GM12878 (cell line): ENCODE data around the gene PRDM16. TPM values are rescaled to one million over a fixed set of nuclear protein-coding genes. Genes with fewer than 3 reads are reported as not detected.

ENCODE experiments used
- ATAC-seq: fragments of 200-7000 bp; cut with Tn5 transposase; 3 replicates; pipeline ENCODE4 v1.9.1; 2020; ENCODE audit warnings: mild to moderate bottlenecking, moderate library complexity
- BruUV-seq: library from RNA; stranded (reverse); fragments of 400-500 nt; replicated peaks from 2 replicates; lab custom pipeline; 2021; lab: Mats Ljungman, UMichigan
- CTCF ChIA-PET: fragments of 300-600 bp; sonication (Branson Sonifier 250); formaldehyde crosslinking; extraction: SDS; loops from one replicate; lab custom pipeline; 2021; ENCODE audit warnings: inconsistent platforms; lab: Yijun Ruan, JAX
- POLR2A ChIA-PET: fragments of 350-600 bp; formaldehyde crosslinking; extraction: SDS; loops from one replicate; lab custom pipeline; 2021; ENCODE audit warnings: inconsistent platforms; lab: Charles Lee
- RAD21 ChIA-PET: fragments of 300-600 bp; sonication (Branson Sonifier 250); formaldehyde crosslinking; loops from one replicate; lab custom pipeline; 2023; ENCODE audit warnings: antibody characterized with exemption; ENCODE audit not compliant: unreplicated experiment; lab: Charles Lee
- SMC1A ChIA-PET: fragments of 300-600 bp; sonication (Branson Sonifier 250); formaldehyde crosslinking; loops from one replicate; lab custom pipeline; 2023; ENCODE audit not compliant: unreplicated experiment, uncharacterized antibody; lab: Charles Lee
- DNase-seq: peaks from one replicate; pipeline ENCODE4 v3.0.0-alpha.2; 2011; ENCODE audit warnings: low read depth, low spot score
- FAIRE-seq: peaks from 3 replicates; lab custom pipeline; 2011; peaks lifted over from hg19 to GRCh38; lab: Jason Lieb, UNC
- H2AFZ ChIP-seq: 2 replicates; pipeline ENCODE4 v1.6.0; 2011; ENCODE audit warnings: low read depth, low read length, control low read depth; ENCODE audit not compliant: control insufficient read depth
- H3K27ac ChIP-seq: 2 replicates; pipeline ENCODE4 v1.5.1; 2011; ENCODE audit warnings: control low read depth; ENCODE audit not compliant: control insufficient read depth, insufficient read depth
- H3K27me3 ChIP-seq, 2 experiments: replicated peaks in 1 of 2; 2 replicates each; pipeline versions ENCODE4 v1.6.0 to v1.6.1; 2011; ENCODE audit warnings: low read length in 1 of 2; ENCODE audit not compliant: control insufficient read depth in 2 of 2, insufficient read depth in 2 of 2
- H3K36me3 ChIP-seq, 2 experiments: 2 replicates each; pipeline ENCODE4 v1.5.1; 2011; ENCODE audit warnings: low read length in 1 of 2; ENCODE audit not compliant: control insufficient read depth in 2 of 2, insufficient read depth in 2 of 2
- H3K4me1 ChIP-seq: 2 replicates; pipeline ENCODE4 v1.6.1; 2011; ENCODE audit warnings: mild to moderate bottlenecking, low read length, moderate library complexity, mixed read lengths; ENCODE audit not compliant: control insufficient read depth, insufficient read depth
- H3K4me2 ChIP-seq: 2 replicates; pipeline ENCODE4 v1.6.0; 2011; ENCODE audit warnings: control low read depth; ENCODE audit not compliant: control insufficient read depth, insufficient read depth
- H3K4me3 ChIP-seq: fragments of 200-600 bp; sonication (generic); 2 replicates; pipeline ENCODE4 v1.5.1; 2016
- H3K79me2 ChIP-seq: 2 replicates; pipeline ENCODE4 v1.6.0; 2011; ENCODE audit warnings: low read length; ENCODE audit not compliant: control insufficient read depth, insufficient read depth
- H3K9ac ChIP-seq: 2 replicates; pipeline ENCODE4 v1.8.0; 2011; ENCODE audit warnings: low read length, control low read depth, mixed read lengths; ENCODE audit not compliant: control insufficient read depth, insufficient read depth
- H3K9me3 ChIP-seq: replicated peaks from 3 replicates; pipeline ENCODE4 v1.5.1; 2011; ENCODE audit warnings: mild to moderate bottlenecking, low read length; ENCODE audit not compliant: control insufficient read depth, insufficient read depth
- H4K20me1 ChIP-seq: 2 replicates; pipeline ENCODE4 v1.6.0; 2011; ENCODE audit not compliant: control insufficient read depth, insufficient read depth
- ASH2L ChIP-seq: fragments of 300-600, 200-600 bp; sonication (generic); IDR thresholded peaks from 2 replicates; pipeline ENCODE4 v1.6.1; 2017; ENCODE audit warnings: low read depth, mild to moderate bottlenecking, borderline replicate concordance
- CEBPZ ChIP-seq: fragments of 150-350 bp; IDR thresholded peaks from 2 replicates; pipeline ENCODE4 v1.6.1; 2016; ENCODE audit warnings: low read depth, low read length
- EED ChIP-seq: sonication (generic); IDR thresholded peaks from 2 replicates; pipeline ENCODE4 v1.6.1; 2016; ENCODE audit warnings: antibody characterized with exemption, low read depth
- EP300 ChIP-seq, 2 experiments: fragments of 150-350 bp in 1 of 2; IDR thresholded peaks; 2 replicates each; pipeline ENCODE4 v1.6.1; 2011 to 2012; ENCODE audit warnings: low read depth in 2 of 2, low read length in 2 of 2, borderline replicate concordance in 1 of 2, improper control_type of control experiment in 1 of 2, inconsistent platforms in 1 of 2; ENCODE audit not compliant: control insufficient read depth in 1 of 2
- ESRRA ChIP-seq: IDR thresholded peaks from 2 replicates; pipeline ENCODE4 v1.6.1; 2012; ENCODE audit warnings: mild to moderate bottlenecking, low read length, improper control_type of control experiment
- MTA2 ChIP-seq: fragments of 450-650 bp; IDR thresholded peaks from 2 replicates; pipeline ENCODE4 v1.6.1; 2016; ENCODE audit warnings: low read depth, mild to moderate bottlenecking, moderate library complexity
- PAX8 ChIP-seq: fragments of 450-650 bp; IDR thresholded peaks from 2 replicates; pipeline ENCODE4 v1.6.1; 2017; ENCODE audit warnings: mild to moderate bottlenecking, moderate library complexity
- POLR2A ChIP-seq: IDR thresholded peaks from 2 replicates; pipeline ENCODE4 v1.6.1; 2011; ENCODE audit warnings: low read depth, mild to moderate bottlenecking, low read length
- POLR2AphosphoS5 ChIP-seq: IDR thresholded peaks from 2 replicates; pipeline ENCODE4 v1.6.1; 2011; ENCODE audit warnings: mild to moderate bottlenecking, low read length, inconsistent platforms
- RAD21 ChIP-seq: IDR thresholded peaks from 2 replicates; pipeline ENCODE4 v1.6.1; 2011; ENCODE audit warnings: mild to moderate bottlenecking, low read depth, low read length, moderate library complexity; ENCODE audit not compliant: insufficient read depth
- WGBS: methylation state at CpG from one replicate; pipeline ENCODE4 v1.1.6; 2016; ENCODE audit warnings: low lambda C conversion rate; ENCODE audit not compliant: insufficient replicate concordance, insufficient coverage; ENCODE audit errors: missing lambda C conversion rate; 5-methylcytosine and 5-hydroxymethylcytosine counted together
- in situ Hi-C: fragments of 300-500 bp; cut with MboI; formaldehyde crosslinking; loops from 9 replicates; pipeline ENCODE4 v1.14.3; 2018; ENCODE audit warnings: mixed read lengths
- intact Hi-C: fragments of 100-400 bp; cut with micrococcal nuclease; formaldehyde crosslinking; loops from one replicate; pipeline ENCODE4 v1.14.2; 2022; ENCODE audit not compliant: unreplicated experiment
- polyA plus RNA-seq, 11 experiments: library from polyadenylated mRNA; depleted of rRNA in 4 of 11; unstranded in 6 of 11; stranded (reverse) in 5 of 11; fragments of >200 nt; fragmentation: Nextera tagmentation in 4 of 11; fragmentation: Illumina TruSeq in 1 of 11; extraction: Ambion mirVana in 4 of 11; extraction: Trizol in 1 of 11; gene quantifications; 1 replicate in 1 of 11; 2 replicates in 10 of 11; pipeline versions ENCODE4 v1.2.1 to v1.2.3, GENCODE V29; 2011 to 2016; ENCODE audit warnings: inconsistent platforms in 2 of 11, missing spikeins in 2 of 11, low read depth in 1 of 11
- total RNA-seq, 4 experiments: library from RNA; depleted of rRNA in 3 of 4; stranded (reverse); fragments of >200 nt in 3 of 4; fragmentation: Illumina TruSeq in 1 of 4; extraction: Trizol in 1 of 4; gene quantifications; 2 replicates each; pipeline versions ENCODE4 v1.2.1 to v1.2.3, GENCODE V29; 2013 to 2021
- TF ChIP-seq, protein P1 (sequence below), 3 experiments: IDR thresholded peaks in 2 of 3; conservative IDR thresholded peaks in 1 of 3; 2 replicates each; pipeline ENCODE4 v1.5.1; 2011; ENCODE audit warnings: low read depth in 3 of 3, low read length in 3 of 3, mild to moderate bottlenecking in 3 of 3, control low read depth in 2 of 3, moderate library complexity in 2 of 3, inconsistent platforms in 1 of 3, mixed read lengths in 1 of 3; ENCODE audit not compliant: control insufficient read depth in 2 of 3, insufficient read depth in 1 of 3; ENCODE audit errors: extremely low read depth in 1 of 3
- TF ChIP-seq, protein P2 (sequence below): fragments of 450-650 bp; formaldehyde crosslinking; IDR thresholded peaks from 2 replicates; pipeline ENCODE4 v1.4.0; 2022; ENCODE audit warnings: mild to moderate bottlenecking, moderate library complexity
- TF ChIP-seq, protein P3 (sequence below): fragments of 450-650 bp; conservative IDR thresholded peaks from 2 replicates; pipeline ENCODE4 v1.6.1; 2017; ENCODE audit warnings: mild to moderate bottlenecking, moderate library complexity

Gene PRDM16
- total and polyA plus RNA-seq, 10 of the 15 experiments (the other 5 are each of a cell fraction or from before 2014, with no cell fraction given) = 0.03 TPM; not detected in 9

DNA sequence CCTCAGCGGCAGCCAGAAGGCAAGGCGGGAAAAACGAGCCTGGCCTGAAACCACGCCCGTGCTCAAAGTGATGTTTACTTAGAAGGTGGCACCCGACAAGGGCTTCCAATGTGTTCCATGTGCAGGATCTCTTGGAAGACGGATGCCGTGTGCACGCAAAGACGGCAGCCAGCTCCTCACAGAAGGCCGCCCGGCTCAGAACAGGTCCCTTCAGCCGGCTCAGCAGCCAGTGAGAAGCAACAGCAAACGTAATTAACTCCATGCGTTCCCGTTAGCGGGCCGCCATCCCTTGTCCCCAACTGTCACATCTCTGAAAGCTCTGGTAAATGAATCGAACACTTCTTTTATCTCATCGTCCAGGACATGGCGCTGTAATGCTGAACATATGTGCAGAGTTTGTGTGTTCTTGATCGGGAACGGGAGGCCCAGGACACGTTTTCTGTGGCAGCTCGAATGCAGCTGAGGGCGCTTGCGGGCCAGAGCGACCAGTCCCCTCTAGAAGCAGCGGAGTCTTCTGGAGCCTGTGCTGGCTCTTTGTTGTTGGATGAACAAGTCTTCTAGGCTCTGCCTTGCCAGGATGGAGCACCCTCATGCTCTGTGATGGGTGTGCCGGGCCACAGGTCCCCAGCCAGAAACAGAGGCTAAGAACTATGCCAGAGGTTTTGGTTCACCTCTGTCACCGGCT lies 290.9 kb downstream of the PRDM16 start:
- ChIA-PET SMC1A (no interaction called here), CTCF (no interaction called here), POLR2A (no interaction called here), RAD21 (no interaction called here)
- DNase-seq (no peak), FAIRE-seq (no peak), ATAC-seq (no peak)
- no peak overlapping the region for H3K9ac ChIP-seq
- no peak overlapping the region for H3K4me2 ChIP-seq
- H3K36me3 ChIP-seq = no peaks in the 10 kb centered on the region
- no peaks in the 10 kb centered on the region for H3K9me3 ChIP-seq
- no peak overlapping the region for H3K4me3 ChIP-seq
- 36% methylated on average over 31 of the region's 31 CpGs for WGBS
- no peaks in the 10 kb centered on the region for H3K79me2 ChIP-seq
- H4K20me1 ChIP-seq = no peaks in the 10 kb centered on the region
- no peaks in the 10 kb centered on the region for H3K27me3 ChIP-seq
- H2AFZ ChIP-seq = no peak overlapping the region
- no TSS peak for BruUV-seq
- no peak overlapping the region for H3K27ac ChIP-seq
- no peaks in the 10 kb centered on the region for H3K4me1 ChIP-seq
- in situ Hi-C loops = no loop called here
- intact Hi-C loops = no loop called here
- no peak for TF ChIP-seq CEBPZ
- TF ChIP-seq, protein P1, sequence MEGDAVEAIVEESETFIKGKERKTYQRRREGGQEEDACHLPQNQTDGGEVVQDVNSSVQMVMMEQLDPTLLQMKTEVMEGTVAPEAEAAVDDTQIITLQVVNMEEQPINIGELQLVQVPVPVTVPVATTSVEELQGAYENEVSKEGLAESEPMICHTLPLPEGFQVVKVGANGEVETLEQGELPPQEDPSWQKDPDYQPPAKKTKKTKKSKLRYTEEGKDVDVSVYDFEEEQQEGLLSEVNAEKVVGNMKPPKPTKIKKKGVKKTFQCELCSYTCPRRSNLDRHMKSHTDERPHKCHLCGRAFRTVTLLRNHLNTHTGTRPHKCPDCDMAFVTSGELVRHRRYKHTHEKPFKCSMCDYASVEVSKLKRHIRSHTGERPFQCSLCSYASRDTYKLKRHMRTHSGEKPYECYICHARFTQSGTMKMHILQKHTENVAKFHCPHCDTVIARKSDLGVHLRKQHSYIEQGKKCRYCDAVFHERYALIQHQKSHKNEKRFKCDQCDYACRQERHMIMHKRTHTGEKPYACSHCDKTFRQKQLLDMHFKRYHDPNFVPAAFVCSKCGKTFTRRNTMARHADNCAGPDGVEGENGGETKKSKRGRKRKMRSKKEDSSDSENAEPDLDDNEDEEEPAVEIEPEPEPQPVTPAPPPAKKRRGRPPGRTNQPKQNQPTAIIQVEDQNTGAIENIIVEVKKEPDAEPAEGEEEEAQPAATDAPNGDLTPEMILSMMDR (IDR thresholded peaks at IDR 0.05 in 2 of 3, conservative IDR thresholded peaks at IDR 0.05 in 1 of 3; ENCODE audit: control insufficient read depth in 2 of 3, extremely low read depth in 1 of 3, insufficient read depth in 1 of 3, low read depth in 3 of 3, low read length in 3 of 3) = no peak
- TF ChIP-seq, protein P2, sequence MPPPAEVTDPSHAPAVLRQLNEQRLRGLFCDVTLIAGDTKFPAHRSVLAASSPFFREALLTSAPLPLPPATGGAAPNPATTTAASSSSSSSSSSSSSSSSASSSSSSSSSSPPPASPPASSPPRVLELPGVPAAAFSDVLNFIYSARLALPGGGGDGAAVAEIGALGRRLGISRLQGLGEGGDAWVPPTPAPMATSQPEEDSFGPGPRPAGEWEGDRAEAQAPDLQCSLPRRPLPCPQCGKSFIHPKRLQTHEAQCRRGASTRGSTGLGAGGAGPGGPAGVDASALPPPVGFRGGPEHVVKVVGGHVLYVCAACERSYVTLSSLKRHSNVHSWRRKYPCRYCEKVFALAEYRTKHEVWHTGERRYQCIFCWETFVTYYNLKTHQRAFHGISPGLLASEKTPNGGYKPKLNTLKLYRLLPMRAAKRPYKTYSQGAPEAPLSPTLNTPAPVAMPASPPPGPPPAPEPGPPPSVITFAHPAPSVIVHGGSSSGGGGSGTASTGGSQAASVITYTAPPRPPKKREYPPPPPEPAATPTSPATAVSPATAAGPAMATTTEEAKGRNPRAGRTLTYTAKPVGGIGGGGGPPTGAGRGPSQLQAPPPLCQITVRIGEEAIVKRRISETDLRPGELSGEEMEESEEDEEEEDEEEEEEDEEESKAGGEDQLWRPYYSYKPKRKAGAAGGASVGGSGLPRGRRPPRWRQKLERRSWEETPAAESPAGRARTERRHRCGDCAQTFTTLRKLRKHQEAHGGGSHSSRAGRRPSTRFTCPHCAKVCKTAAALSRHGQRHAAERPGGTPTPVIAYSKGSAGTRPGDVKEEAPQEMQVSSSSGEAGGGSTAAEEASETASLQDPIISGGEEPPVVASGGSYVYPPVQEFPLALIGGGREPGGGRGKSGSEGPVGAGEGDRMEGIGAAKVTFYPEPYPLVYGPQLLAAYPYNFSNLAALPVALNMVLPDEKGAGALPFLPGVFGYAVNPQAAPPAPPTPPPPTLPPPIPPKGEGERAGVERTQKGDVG (CRISPR knock-in tag) = no peak
- TF ChIP-seq POLR2A = no peak
- TF ChIP-seq EP300 (IDR thresholded peaks at IDR 0.05; ENCODE audit: borderline replicate concordance in 1 of 2, control insufficient read depth in 1 of 2, low read depth in 2 of 2, low read length in 2 of 2) = no peak
- no peak for TF ChIP-seq PAX8
- no peak for TF ChIP-seq EED
- TF ChIP-seq, protein P3, sequence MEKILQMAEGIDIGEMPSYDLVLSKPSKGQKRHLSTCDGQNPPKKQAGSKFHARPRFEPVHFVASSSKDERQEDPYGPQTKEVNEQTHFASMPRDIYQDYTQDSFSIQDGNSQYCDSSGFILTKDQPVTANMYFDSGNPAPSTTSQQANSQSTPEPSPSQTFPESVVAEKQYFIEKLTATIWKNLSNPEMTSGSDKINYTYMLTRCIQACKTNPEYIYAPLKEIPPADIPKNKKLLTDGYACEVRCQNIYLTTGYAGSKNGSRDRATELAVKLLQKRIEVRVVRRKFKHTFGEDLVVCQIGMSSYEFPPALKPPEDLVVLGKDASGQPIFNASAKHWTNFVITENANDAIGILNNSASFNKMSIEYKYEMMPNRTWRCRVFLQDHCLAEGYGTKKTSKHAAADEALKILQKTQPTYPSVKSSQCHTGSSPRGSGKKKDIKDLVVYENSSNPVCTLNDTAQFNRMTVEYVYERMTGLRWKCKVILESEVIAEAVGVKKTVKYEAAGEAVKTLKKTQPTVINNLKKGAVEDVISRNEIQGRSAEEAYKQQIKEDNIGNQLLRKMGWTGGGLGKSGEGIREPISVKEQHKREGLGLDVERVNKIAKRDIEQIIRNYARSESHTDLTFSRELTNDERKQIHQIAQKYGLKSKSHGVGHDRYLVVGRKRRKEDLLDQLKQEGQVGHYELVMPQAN = no peak
- TF ChIP-seq ESRRA = no peak
- TF ChIP-seq MTA2 = no peak
- TF ChIP-seq POLR2AphosphoS5 = no peak
- TF ChIP-seq RAD21 = no peak
- no peak for TF ChIP-seq ASH2L
